ENCODE data around the gene ELOA. TPM values are rescaled to one million over a fixed set of nuclear protein-coding genes. Genes with fewer than 3 reads are reported as not detected.
A peak's percentile ranks its signal among the peaks of the same experiment; 100 is the strongest.

The ELOA gene
- total RNA-seq, 1 donor from 2014 or later = 29.1 TPM

DNA sequence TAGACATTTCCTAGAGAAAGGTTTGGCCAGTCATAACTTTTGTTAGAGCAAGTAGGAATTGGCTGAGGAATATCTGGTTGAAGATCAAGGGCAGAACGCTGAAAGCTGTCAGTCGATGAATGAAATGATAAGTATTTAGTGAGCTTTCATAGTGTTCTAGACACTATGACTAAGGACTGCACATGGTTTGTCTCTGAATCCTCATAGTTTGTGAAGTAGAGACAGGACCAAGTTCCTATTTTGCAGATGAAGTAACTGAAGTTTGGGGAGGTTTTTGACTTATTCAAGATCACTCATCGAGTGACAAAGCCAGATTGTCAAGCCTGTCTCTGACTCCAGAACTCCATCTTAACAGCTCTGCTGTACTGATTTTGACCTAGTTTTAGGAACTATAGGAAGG lies 4.7 kb downstream of the ELOA start:
- Histone ChIP-seq H3K27ac (no peak overlapping the region), H3K36me3 (peaks cover 11% of the 10 kb centered on the region), H3K4me1 (peaks cover 7% of the 10 kb centered on the region), H3K4me3 (no peak overlapping the region), H2AFZ (replicated peaks) (no peak overlapping the region), H3K9me3 (ENCODE audit: low read depth) (no peaks in the 10 kb centered on the region), H3K79me2 (ENCODE audit: low read depth) (peaks cover 80% of the 10 kb centered on the region), H3K9ac (no peak overlapping the region), H3F3A (ENCODE audit: low read depth) (peaks cover 32% of the 10 kb centered on the region), H3K27me3 (no peaks in the 10 kb centered on the region), H3K4me2 (no peak overlapping the region), H4K20me1 (ENCODE audit: low read depth) (peaks cover 57% of the 10 kb centered on the region)
- Mint-ChIP-seq H3K4me3 (no peak overlapping the region), H3K27me3 (ENCODE audit: insufficient read depth, low read depth) (peaks cover 5% of the 10 kb centered on the region), H3K9me3 (no peaks in the 10 kb centered on the region), H3K36me3 (peaks cover 19% of the 10 kb centered on the region), H3K4me1 (peaks cover 19% of the 10 kb centered on the region), H3K27ac (no peak overlapping the region)
- no peak for TF ChIP-seq EZH2phosphoT487 (IDR thresholded peaks at IDR 0.05)
- TF ChIP-seq EZH2 (IDR thresholded peaks at IDR 0.05) = no peak
- no peak for TF ChIP-seq CTCF (IDR thresholded peaks at IDR 0.05)
- no peak for DNase-seq (ENCODE audit: low spot score)

- no peaks in the 10 kb centered on the region for H3K9me3 ChIP-seq (ENCODE audit: low read depth)
- H3K27me3 ChIP-seq = no peaks in the 10 kb centered on the region
- Mint-ChIP-seq H3K9me3 (no peaks in the 10 kb centered on the region), H3K4me1 (peaks cover 4% of the 10 kb centered on the region), H3K27me3 (ENCODE audit: insufficient read depth, low read depth) (peaks cover 2% of the 10 kb centered on the region), H3K36me3 (peaks cover 33% of the 10 kb centered on the region), H3K4me3 (no peak overlapping the region), H3K27ac (peak overlapping the region; percentile 68)
- peaks cover 19% of the 10 kb centered on the region for H3F3A ChIP-seq (ENCODE audit: low read depth)
- peak overlapping the region; percentile 59 for H3K27ac ChIP-seq
- no peak overlapping the region for H2AFZ ChIP-seq (replicated peaks)
- TF ChIP-seq CTCF (IDR thresholded peaks at IDR 0.05) = peak; percentile 76
- no peak for TF ChIP-seq EZH2 (IDR thresholded peaks at IDR 0.05)
- H3K4me1 ChIP-seq = no peaks in the 10 kb centered on the region
- H3K9ac ChIP-seq = no peak overlapping the region
- H3K36me3 ChIP-seq = peaks cover 17% of the 10 kb centered on the region
- peaks cover 51% of the 10 kb centered on the region for H3K79me2 ChIP-seq (ENCODE audit: low read depth)
- DNase-seq (ENCODE audit: low spot score) = peak; percentile 66
- H3K4me2 ChIP-seq = no peak overlapping the region
- H4K20me1 ChIP-seq (ENCODE audit: low read depth) = peaks cover 33% of the 10 kb centered on the region
- H3K4me3 ChIP-seq = no peak overlapping the region
Observed at GRCh38 chr1:23751050-23751814, 8.0 kb downstream of the ELOA start.

DNA sequence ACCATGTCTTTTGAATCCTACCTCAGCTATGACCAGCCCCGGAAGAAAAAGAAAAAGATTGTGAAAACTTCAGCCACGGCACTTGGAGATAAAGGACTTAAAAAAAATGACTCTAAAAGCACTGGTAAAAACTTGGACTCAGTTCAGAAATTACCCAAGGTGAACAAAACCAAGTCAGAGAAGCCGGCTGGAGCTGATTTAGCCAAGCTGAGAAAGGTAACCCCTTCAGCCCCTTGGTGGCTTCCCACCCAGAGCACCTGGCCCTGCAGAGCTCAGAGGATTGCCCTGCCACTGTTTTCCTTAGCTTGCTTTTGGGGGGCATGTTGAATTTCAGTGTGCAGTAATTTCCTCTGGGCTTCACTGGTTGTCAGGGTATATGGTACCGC lies 8.5 kb downstream of the ELOA start:
- Histone ChIP-seq H3K36me3 (peaks cover 17% of the 10 kb centered on the region), H3K4me2 (no peak overlapping the region), H3F3A (ENCODE audit: low read depth) (peaks cover 19% of the 10 kb centered on the region), H4K20me1 (ENCODE audit: low read depth) (peaks cover 29% of the 10 kb centered on the region), H3K27ac (no peak overlapping the region), H3K9me3 (ENCODE audit: low read depth) (no peaks in the 10 kb centered on the region), H3K4me1 (no peaks in the 10 kb centered on the region), H3K27me3 (no peaks in the 10 kb centered on the region), H3K79me2 (ENCODE audit: low read depth) (peaks cover 45% of the 10 kb centered on the region), H3K4me3 (no peak overlapping the region), H2AFZ (replicated peaks) (no peak overlapping the region), H3K9ac (no peak overlapping the region)
- H3K27me3 Mint-ChIP-seq (ENCODE audit: insufficient read depth, low read depth) = peaks cover 2% of the 10 kb centered on the region
- H3K27ac Mint-ChIP-seq = no peak overlapping the region
- no peak for DNase-seq (ENCODE audit: low spot score)
- TF ChIP-seq CTCF (IDR thresholded peaks at IDR 0.05) = no peak
- TF ChIP-seq EZH2phosphoT487 (IDR thresholded peaks at IDR 0.05) = no peak
- no peak for TF ChIP-seq EZH2 (IDR thresholded peaks at IDR 0.05)
- peaks cover under 1% of the 10 kb centered on the region for H3K4me1 Mint-ChIP-seq
- no peaks in the 10 kb centered on the region for H3K9me3 Mint-ChIP-seq
- peaks cover 33% of the 10 kb centered on the region for H3K36me3 Mint-ChIP-seq
- H3K4me3 Mint-ChIP-seq = no peak overlapping the region
